NCI-H510A (cell line): ENCODE data around the gene TULP4.
"Not testable (repeated sequence)": the region's sequence is repeated elsewhere in the genome, so short reads cannot be mapped to it uniquely, and the experiment has no call there.

Experiments
- DNase-seq: peaks from one replicate; lab custom pipeline; 2025; lab: John Stamatoyannopoulos, UW

The TULP4 gene

GRCh38 chr6:158391276-158391675, 79.0 kb downstream of the TULP4 start:
- DNase-seq, result no peak

- DNase-seq, result not testable (repeated sequence)
Observed at GRCh38 chr6:158391977-158392376, 79.7 kb downstream of the TULP4 start.

- DNase-seq, result no peak
Observed at GRCh38 chr6:158396136-158396535, 83.9 kb downstream of the TULP4 start.

- no peak for DNase-seq
Observed at GRCh38 chr6:158397578-158397977, 85.3 kb downstream of the TULP4 start.

- no peak for DNase-seq
Observed at GRCh38 chr6:158398252-158399024, 86.2 kb downstream of the TULP4 start.

DNA sequence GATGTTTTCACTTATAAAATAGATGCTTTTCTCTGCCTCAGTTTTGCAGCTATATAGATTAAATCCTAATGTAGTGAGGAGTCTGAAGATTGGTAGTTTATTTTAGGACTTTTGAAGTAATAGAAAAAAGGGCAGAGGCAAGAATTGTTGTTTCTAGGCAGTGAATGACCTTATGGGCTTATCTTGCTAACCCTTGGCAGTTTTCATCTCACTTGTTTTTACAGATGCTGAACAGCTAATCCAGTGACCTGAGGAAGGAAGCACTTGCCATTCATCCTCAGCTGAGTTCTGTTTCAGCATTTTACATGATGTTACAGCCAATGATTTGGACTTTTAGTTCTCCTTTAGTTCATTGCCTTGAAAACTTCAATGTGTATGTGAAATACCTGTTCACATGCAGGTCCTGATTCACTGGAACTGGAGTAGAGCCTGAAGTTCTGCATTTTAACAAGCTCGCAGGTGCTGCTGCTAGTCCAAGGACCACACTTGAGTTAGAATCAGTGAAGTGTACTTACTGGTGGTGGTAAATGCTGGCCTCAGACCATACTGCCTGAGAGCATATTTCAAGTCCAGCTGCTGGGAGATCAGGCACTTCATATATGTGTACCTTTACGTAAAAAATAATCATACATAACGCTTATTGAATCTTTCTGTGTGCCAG, 86.9 kb downstream of the TULP4 start:
- DNase-seq, result no peak

DNA sequence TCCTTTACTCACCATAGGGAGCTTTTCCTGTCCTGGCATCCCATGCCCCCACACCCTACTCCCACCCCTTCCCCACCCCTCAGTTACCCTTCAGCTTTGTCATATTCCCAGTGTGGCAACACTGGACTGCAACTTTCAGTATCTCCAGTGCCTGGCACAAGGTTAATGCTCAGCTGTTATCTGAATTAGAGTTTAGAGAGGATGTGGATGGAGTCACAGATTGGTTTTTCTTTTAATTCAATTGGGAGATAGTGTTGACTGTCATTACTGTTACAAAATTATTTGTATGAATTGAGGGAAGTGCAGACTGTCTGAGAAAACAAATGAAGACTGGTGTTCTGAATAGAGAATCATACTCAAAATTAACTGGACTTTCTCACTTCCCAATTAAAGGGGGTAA, 89.9 kb downstream of the TULP4 start:
- DNase-seq, result no peak

GRCh38 chr6:158405321-158405831, 93.1 kb downstream of the TULP4 start:
- not testable (repeated sequence) for DNase-seq

GRCh38 chr6:158405933-158406332, 93.7 kb downstream of the TULP4 start:
- DNase-seq, result peak; percentile 40

DNA sequence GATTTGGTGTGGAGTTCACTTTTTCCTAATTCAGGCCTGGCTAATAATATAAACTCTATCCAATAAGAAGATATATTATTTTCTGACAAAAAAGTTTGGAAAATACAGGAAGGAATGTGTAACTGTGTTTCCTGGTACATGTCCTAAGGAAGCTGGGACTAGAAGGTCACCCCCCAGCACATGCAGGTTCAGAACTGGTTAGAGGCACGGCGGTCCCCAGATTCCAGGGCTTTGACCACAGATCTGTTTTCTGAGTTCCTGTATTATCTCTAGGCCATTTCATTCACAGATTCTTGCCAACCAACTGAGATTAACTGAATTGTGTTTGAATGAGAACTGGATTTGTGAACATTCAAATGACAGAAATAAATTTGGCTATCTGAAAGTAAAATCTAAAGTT, 94.5 kb downstream of the TULP4 start:
- DNase-seq, result no peak

- DNase-seq, result no peak
Observed at GRCh38 chr6:158408013-158408412, 95.7 kb downstream of the TULP4 start.

DNA sequence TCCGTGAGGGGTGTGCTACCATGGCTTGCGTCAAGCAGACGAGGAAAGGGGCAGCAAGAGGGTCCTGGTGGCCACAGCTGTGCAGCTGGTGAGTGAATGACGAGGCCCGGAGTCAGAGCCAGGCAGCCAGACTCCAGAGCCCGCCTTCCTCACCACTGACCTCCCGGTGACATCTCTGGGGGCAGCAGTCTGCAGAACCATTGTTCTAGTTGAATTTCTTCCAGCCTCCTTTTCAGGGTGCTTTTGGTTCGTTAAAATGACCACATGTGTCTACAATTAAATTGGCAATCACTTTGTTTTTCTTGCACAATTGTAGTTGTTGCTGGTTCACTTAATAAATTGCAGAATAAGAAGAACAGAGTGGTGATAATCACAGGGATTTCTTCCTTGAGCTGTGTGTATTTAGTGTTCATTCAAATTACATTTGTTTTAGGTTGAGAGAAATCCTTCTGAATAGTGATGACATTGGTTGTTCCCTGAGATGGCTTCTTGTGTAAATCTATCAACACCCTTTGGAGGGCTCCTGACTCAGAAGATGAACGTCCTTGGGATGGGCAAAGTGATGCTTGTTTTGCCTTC, 96.4 kb downstream of the TULP4 start:
- DNase-seq, result no peak

GRCh38 chr6:158409451-158409850, 97.2 kb downstream of the TULP4 start:
- no peak for DNase-seq

GRCh38 chr6:158410784-158411183, 98.5 kb downstream of the TULP4 start:
- no peak for DNase-seq

DNA sequence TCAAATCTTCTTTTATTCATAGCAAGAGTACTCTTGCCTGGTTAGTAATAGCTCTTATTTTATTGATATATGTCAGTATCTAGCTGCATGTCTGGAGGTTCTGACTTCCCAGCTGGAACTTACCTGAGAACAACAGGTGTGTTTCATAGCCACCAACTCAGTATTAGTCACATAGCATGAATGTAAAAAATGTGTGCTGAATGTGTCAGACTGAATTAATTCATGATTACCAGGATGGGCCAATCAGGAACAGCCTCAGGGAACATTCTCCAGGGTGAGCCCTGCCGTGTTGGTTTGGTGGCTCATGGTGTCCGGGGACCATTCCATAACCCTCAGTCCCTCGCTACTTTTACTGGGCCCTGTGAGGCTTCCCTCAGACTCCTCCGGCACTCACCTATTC, 99.7 kb downstream of the TULP4 start:
- DNase-seq, result no peak

- DNase-seq, result no peak
Observed at GRCh38 chr6:158413028-158413427, 100.8 kb downstream of the TULP4 start.

DNA sequence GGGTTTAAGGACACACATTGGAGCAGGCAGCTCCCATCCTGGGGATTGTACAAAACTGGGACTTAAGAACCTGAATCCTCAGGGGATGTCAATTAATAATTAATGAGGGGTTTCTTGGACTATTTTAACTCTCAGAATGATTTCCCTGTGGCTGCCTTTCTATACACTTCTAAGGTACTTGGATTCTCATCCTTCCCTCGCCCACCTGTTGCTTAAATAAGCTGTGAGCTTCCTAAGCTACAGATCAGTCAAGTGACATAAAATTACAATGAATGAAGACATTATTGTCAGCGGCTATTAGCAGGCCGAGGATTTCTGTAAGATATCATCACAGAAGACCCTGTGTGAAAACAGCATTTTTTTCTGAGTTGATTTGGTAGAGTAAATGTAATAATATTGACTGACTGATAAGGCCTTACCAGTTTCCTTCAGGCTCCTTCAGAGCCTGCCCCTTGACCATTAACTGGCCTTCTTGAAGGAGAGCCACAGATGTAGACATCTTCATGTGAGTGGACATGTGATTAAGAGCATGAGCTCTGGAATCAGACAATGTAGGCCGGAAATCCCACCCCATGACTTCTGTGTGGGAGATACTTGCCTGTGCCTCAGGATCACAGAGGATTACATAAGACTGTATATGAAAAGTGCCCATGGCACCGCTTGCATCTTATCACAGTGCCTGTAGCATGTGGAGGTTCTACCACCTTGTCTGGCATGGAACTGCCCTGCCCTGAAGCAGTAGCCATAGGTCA, 101.7 kb downstream of the TULP4 start:
- no peak for DNase-seq

DNA sequence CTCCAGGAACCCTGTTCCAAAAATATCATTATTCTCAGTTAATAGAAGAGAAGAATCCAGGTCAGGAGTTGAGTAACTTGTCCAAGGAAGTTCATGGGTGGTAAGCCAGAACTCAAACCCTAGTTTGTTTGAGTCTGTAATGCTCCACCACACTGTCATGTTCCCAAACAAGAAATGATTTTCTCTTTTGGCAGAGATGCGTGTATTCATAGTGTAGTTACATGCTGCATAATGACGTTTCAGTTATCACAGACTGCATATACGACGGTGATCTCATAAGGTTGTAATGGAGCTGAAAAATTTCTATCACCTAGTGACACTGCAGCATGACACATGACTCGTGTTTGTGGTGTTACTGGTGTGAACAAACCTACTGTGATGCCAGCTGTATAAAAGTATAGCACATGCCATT, 102.6 kb downstream of the TULP4 start:
- no peak for DNase-seq

DNA sequence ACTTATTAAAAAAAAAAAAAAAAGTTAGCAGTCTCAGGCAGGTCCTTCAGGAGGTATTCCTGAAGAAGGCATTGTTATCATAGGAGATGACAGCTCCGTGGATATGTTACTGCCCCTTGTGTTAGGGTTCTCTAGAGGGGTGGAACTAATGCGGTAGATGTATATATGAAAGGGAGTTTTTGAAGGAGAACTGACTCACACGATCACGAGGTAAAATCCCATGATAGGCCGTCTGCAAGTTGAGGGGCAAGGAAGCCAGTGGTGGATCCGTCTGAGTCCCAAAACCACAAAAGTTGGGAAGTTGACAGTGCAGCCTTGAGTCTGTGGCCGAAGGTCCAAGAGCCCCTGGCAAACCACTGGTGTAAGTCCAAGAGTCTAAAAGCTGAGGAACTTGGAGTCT, 103.4 kb downstream of the TULP4 start:
- no peak for DNase-seq

DNA sequence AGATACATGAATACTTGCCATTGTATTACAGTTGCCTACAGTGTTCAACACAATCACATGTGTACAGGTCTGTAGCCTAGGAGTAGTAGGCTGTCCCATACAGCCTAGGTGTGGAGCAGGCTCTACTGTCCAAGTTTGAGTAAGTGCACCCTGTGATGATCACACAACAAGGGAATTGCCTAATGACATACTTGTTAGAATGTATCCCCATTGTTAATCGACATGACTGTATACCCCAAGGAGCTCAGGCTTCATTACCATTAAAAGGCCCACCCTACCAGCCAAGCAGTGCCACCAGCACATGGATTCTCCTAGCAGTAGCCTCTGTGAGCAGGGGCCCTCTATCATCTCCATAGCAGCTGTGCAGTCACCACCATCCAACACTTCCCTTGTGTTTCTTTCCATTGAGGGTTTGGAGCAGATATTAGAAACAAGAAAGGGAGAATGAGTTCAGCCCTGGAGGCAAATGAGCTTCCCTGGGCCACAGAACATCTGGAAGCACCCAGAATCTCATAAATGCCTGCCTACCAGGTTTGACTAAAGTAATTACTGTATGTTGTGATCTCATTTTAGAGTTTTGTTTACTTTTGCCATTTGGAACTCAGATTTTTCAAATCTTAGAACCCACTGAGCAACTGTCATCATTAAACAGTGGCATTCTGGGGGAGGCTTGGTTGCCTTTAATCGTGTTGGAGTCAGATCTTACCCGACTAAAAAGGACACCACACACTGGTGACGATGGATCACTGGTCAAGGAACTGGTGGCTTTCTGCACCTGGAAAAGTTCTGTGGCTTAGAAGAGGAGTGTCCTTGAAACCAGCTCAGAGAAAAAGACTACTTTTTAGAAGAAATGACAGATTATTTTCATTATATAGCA, 104.9 kb downstream of the TULP4 start:
- DNase-seq, result no peak

DNA sequence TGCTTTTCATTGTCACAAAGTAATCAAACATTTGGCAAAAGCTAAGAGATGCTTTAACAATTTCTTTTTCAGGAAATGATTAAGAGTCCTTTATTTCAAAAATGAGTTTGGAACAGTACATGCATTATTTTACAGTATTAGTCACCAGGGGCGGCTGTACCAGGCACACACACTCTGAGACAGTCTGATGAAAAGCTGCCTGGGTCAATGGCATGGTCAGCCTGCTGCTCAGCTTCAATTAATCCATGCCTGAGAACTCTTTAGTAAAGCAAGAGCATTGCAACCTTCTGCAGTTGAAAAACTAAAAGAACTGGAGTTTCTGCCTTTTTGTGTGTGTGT, 105.5 kb downstream of the TULP4 start:
- DNase-seq, result no peak

DNA sequence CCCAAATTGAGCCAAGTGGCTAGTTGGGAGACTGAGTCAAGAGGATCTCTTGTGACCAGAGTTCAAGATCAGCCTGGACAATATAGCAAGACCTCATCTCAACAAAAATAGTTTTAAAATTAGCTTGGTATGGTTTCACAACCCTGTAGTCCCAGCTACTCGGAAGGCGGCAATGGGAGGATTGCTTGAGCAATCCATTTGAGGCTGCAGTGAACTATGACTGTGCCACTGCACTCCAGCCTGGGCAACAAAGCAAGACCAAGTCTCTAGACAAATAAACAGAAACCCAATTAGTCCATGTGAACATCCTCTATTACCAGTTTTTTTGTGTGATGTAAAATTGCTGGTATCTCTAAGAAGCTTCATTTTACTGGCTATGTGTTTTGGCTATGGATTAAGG, 106.2 kb downstream of the TULP4 start:
- DNase-seq, result no peak
